CD1c-positive myeloid dendritic cell (primary cell): ENCODE results near the gene TRIB2.

Experiments
- DNase-seq: peaks from one replicate; pipeline ENCODE4 v3.0.0-alpha.2; 2016; ENCODE audit errors: extremely low spot score

Gene TRIB2

DNA sequence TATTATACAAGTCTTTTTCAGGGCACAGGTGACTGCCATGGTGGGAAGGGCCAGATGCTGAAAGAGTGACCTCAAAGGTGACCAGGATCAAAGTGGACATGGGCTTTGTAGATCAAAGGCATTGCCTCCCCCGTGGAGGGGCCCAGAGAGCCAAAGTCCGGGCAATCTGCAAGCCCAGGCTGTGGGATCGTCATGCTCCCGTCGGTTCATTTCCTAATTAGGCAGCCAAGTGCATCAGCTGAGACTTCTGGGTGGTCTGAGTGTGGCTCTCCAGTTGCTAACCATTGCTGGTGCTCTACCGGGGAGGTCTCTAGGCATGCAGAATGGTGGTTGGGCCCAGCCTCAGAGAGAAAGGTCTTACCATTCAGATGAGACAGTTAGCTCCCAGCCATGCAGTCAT, 61.6 kb downstream of the TRIB2 start:
- no peak for DNase-seq

DNA sequence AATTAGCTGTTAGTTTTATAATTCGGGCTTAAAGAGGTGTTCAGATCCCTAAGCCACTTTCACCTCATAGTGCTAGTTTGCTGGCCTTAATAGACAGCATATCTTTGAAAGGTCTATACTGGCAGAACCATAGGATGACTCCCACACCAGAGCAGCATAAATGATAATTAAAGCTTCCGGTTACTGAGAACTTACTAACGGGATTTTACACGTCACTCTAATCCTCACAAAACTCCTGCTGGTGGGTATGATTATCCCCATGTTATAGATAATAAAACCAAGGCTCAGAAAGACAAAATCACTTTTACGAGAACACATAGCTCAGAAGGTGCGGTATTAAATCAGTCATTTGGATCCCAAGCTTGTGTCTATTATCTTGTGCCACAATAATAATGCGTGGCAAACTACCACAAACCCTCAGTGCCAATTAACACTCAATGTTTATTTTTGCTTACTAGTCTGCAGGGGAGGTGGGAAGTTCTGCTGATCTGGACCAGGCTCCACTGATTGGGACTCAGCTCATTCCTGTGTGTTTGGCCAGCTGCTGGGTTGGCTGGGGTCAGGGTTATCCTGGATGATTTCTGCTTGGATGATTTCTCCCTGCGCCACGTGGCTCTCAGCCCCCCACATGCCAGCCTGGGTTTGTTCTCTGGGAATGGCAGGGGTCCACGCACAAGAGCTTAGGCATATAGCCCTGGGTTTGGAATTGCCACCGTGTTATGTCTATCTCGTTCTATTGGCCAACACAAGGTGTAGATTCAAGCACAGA, 62.3 kb downstream of the TRIB2 start:
- DNase-seq, result no peak

DNA sequence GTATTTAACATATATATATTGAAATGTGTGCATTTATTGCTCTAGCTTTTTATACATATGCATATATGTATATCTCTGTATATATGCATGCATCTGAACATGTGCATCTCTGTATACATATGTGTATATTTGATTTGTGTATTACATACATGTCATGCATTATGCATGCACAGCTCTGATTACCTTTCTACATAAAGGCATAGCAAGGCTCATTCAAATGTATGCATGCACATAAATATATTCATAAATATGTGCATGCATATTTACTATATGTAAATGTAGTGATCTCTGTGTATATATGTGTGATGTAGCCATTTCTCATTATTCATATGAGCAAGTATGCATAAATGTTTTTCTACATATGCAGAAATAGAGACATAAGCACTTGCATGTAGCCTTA, 64.6 kb downstream of the TRIB2 start:
- DNase-seq, result no peak

DNA sequence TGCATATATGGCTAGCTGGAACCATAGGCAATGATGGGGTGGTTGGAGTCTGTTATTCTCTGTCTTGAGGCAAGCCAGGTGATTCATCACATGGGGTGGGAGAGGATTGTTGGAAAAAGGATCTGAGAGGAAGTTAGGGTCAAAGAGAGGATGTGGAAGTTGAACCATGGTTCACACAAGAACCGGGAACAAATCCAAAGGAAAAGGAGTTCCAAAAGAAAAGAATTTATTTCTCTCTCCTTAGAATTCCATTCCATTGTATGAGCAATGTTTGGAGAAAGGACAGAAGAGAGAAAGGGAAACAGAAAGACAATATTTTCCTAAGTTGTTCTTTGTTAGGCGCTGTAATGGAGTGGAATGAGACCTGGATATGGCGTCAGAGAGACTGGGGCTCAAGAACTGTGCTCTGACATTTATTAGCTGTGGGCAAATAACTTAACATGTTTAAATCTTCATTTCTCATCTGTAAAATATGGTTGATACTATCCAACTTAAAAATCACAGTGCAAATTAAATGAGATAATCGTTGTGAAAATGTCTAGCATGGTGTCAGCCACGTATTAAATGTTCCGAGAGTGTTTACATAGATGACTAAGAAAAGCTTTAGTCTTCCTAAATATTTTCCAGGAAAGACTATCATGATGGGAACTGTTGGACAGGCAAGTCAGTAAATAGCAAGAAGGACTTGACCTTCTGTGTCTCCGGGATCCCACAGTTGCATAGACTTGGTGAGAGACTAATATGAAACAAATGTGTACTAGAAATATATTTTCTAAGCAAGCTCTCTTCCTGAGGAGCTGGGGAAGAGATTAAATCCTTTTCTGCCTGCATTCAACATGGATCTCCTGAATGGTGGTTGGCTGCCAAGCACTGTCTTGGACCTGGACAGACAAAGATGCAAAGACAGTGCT, 71.4 kb downstream of the TRIB2 start:
- DNase-seq, result no peak

DNA sequence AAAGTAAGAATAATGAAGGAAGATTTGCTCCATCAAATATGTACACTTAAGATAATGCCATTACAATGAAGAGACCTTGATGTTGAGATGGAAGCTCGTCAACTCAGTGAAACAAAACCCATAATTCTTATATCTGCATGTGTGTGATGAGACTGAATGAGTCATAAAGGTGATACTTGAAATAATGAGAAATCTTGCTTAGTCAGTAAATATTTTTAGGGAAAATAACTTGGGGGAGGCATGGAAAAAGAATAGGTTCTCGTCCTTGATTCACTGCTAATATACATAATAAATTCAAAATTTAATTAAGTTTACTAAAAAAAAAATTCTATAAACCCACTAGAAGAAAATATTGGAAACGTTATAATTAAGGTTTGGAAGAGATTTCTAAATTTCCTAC, 75.2 kb downstream of the TRIB2 start:
- DNase-seq, result no peak
